K562 (cell line): ENCODE measurements around the gene NAA80. TPM values are rescaled to one million over a fixed set of nuclear protein-coding genes. Genes with fewer than 3 reads are reported as not detected.
A peak's percentile ranks its signal among the peaks of the same experiment; 100 is the strongest.

Experiments used
- ATAC-seq: fragments of 200-7000 bp; cut with Tn5 transposase; 3 replicates; pipeline ENCODE4 v1.9.1; 2020; ENCODE audit warnings: moderate library complexity
- BruUV-seq: library from RNA; stranded (reverse); fragments of 400-500 nt; replicated peaks from 2 replicates; lab custom pipeline; 2021; lab: Mats Ljungman, UMichigan
- CTCF ChIA-PET: fragments of 300-600 bp; formaldehyde crosslinking; extraction: SDS; loops from one replicate; lab custom pipeline; 2021; ENCODE audit warnings: low intra/inter-chr PET ratio; lab: Yijun Ruan, JAX
- POLR2A ChIA-PET: fragments of 300-600, 350-650 bp; sonication (Branson Sonifier 250); formaldehyde crosslinking; extraction: SDS; loops from one replicate; lab custom pipeline; 2021; ENCODE audit warnings: antibody characterized with exemption, inconsistent platforms; lab: Yijun Ruan, JAX
- DNase-seq, 4 experiments: peaks; one replicate each; pipeline versions ENCODE4 v3.0.0 to v3.0.0-alpha.2; 2011 to 2018; ENCODE audit warnings: low spot score in 3 of 4, mixed read lengths in 3 of 4; ENCODE audit errors: extremely low read depth in 1 of 4
- FAIRE-seq: peaks from 2 replicates; lab custom pipeline; 2011; peaks lifted over from hg19 to GRCh38; lab: Jason Lieb, UNC
- H2AFZ ChIP-seq: 2 replicates; pipeline ENCODE4 v1.6.0; 2011; ENCODE audit warnings: low read depth, low read length, control low read depth, inconsistent platforms
- H3K27ac ChIP-seq: fragments of 200-600 bp; 3 replicates; pipeline ENCODE4 v1.8.0; 2011; ENCODE audit warnings: low read depth, mild to moderate bottlenecking, control low read depth, inconsistent platforms, low read length, moderate library complexity, mixed read lengths; ENCODE audit errors: extremely low read depth
- H3K27me3 ChIP-seq, 2 experiments: fragments of 300-600 bp in 1 of 2; 2 replicates in 1 of 2; 3 replicates in 1 of 2; pipeline versions ENCODE4 v1.6.0 to v1.8.0; 2011; ENCODE audit warnings: inconsistent platforms in 2 of 2, low read length in 2 of 2, mild to moderate bottlenecking in 1 of 2, mixed read lengths in 1 of 2, moderate library complexity in 1 of 2; ENCODE audit not compliant: control insufficient read depth in 2 of 2, insufficient read depth in 2 of 2
- H3K36me3 ChIP-seq: fragments of 300-600 bp; 3 replicates; pipeline ENCODE4 v1.8.0; 2011; ENCODE audit warnings: mild to moderate bottlenecking, low read length, inconsistent platforms; ENCODE audit not compliant: control insufficient read depth, insufficient read depth
- H3K4me1 ChIP-seq, 2 experiments: fragments of 200-600 bp in 1 of 2; replicated peaks in 1 of 2; 2 replicates in 1 of 2; 3 replicates in 1 of 2; pipeline versions ENCODE4 v1.5.1 to v1.8.0; 2011; ENCODE audit warnings: inconsistent platforms in 2 of 2, low read length in 2 of 2, mild to moderate bottlenecking in 1 of 2, mixed read lengths in 1 of 2, moderate library complexity in 1 of 2; ENCODE audit not compliant: control insufficient read depth in 2 of 2, insufficient read depth in 2 of 2
- H3K4me2 ChIP-seq: 2 replicates; pipeline ENCODE4 v1.6.1; 2011; ENCODE audit warnings: low read length, control low read depth, inconsistent platforms, mixed read lengths; ENCODE audit not compliant: insufficient read depth
- H3K4me3 ChIP-seq: fragments of 200-600 bp; sonication (generic), shearing (Covaris generic); 2 replicates; pipeline ENCODE4 v1.5.1; 2016; ENCODE audit warnings: control low read depth, inconsistent platforms
- H3K79me2 ChIP-seq: fragments of 200-600 bp; 3 replicates; pipeline ENCODE4 v1.8.0; 2011; ENCODE audit warnings: low read length, inconsistent platforms; ENCODE audit not compliant: control insufficient read depth, insufficient read depth
- H3K9ac ChIP-seq, 2 experiments: 2 replicates each; pipeline versions ENCODE4 v1.6.0 to v1.6.1; 2011; ENCODE audit warnings: low read depth in 2 of 2, low read length in 2 of 2, control low read depth in 1 of 2, inconsistent platforms in 1 of 2, mild to moderate bottlenecking in 1 of 2, mixed read lengths in 1 of 2; ENCODE audit not compliant: insufficient read depth in 1 of 2
- H3K9me1 ChIP-seq: one replicate; pipeline ENCODE4 v1.6.0; 2011; ENCODE audit warnings: inconsistent platforms, mild to moderate bottlenecking, low read length, moderate library complexity; ENCODE audit not compliant: control insufficient read depth, insufficient read depth
- H3K9me3 ChIP-seq: replicated peaks from 2 replicates; pipeline ENCODE4 v1.5.1; 2011; ENCODE audit warnings: low read depth, low read length, inconsistent platforms; ENCODE audit not compliant: control insufficient read depth, insufficient read depth
- H4K20me1 ChIP-seq: replicated peaks from 2 replicates; pipeline ENCODE4 v1.6.1; 2011; ENCODE audit warnings: low read length, inconsistent platforms, mixed read lengths; ENCODE audit not compliant: control insufficient read depth, insufficient read depth
- MTA2 ChIP-seq: fragments of 450-650 bp; IDR thresholded peaks from 2 replicates; pipeline ENCODE4 v1.6.1; 2016; ENCODE audit warnings: low read depth
- NFIX ChIP-seq: fragments of 250-450 bp; sonication (Bioruptor Pico); IDR thresholded peaks from 2 replicates; pipeline ENCODE4 v1.4.0; 2020; ENCODE audit warnings: low read depth, mild to moderate bottlenecking, moderate library complexity
- POLR2AphosphoS5 ChIP-seq: IDR thresholded peaks from 2 replicates; pipeline ENCODE4 v1.6.1; 2011; ENCODE audit warnings: mild to moderate bottlenecking, low read depth, low read length, moderate library complexity; ENCODE audit not compliant: control insufficient read depth, insufficient read depth
- POLR2G ChIP-seq: fragments of 200-400 bp; formaldehyde crosslinking; IDR thresholded peaks from 2 replicates; pipeline ENCODE4 v1.6.1; 2017; ENCODE audit warnings: low read depth, mild to moderate bottlenecking, antibody characterized with exemption, low read length, moderate library complexity
- RBBP5 ChIP-seq: fragments of 200-600 bp; sonication (generic); IDR thresholded peaks from 2 replicates; pipeline ENCODE4 v1.6.1; 2012; ENCODE audit warnings: borderline replicate concordance, mild to moderate bottlenecking, low read length, control low read depth, inconsistent platforms; ENCODE audit not compliant: insufficient read depth, poor library complexity, severe bottlenecking
- WGBS: fragments of 100-300 bp; shearing (Covaris generic); methylation state at CpG from one replicate; pipeline ENCODE4 v1.1.6; 2016; ENCODE audit warnings: low coverage, mixed read lengths; ENCODE audit not compliant: insufficient coverage; ENCODE audit errors: missing lambda C conversion rate; 5-methylcytosine and 5-hydroxymethylcytosine counted together
- in situ Hi-C: fragments of 300-500 bp; cut with MboI; formaldehyde crosslinking; loops from 4 replicates; pipeline ENCODE4 v1.15.0; 2018; ENCODE audit warnings: inconsistent platforms, mixed read lengths
- intact Hi-C: fragments of 100-400 bp; cut with micrococcal nuclease; formaldehyde crosslinking; loops from 2 replicates; pipeline ENCODE4 v1.14.2; 2022
- polyA plus RNA-seq, 8 experiments: library from polyadenylated mRNA; depleted of rRNA in 4 of 8; stranded (reverse) in 5 of 8; unstranded in 3 of 8; fragments of >200 nt; fragmentation: Nextera tagmentation in 2 of 8; fragmentation: Illumina TruSeq in 1 of 8; extraction: Ambion mirVana in 2 of 8; extraction: Trizol in 1 of 8; gene quantifications; 2 replicates each; pipeline versions ENCODE4 v1.2.1 to v1.2.3, GENCODE V29; 2011 to 2014; ENCODE audit warnings: inconsistent platforms in 1 of 8, missing spikeins in 1 of 8
- total RNA-seq, 7 experiments: library from RNA; depleted of rRNA in 6 of 7; stranded (reverse); fragments of >200 nt in 6 of 7; fragmentation: Illumina TruSeq in 2 of 7; extraction: Trizol in 2 of 7; gene quantifications; 2 replicates each; pipeline versions ENCODE4 v1.2.1 to v1.2.3, GENCODE V29; 2011 to 2021; ENCODE audit warnings: low replicate concordance in 1 of 7

The NAA80 gene
- total and polyA plus RNA-seq, 9 of the 15 experiments (the other 6 are each of a cell fraction or from before 2014, with no cell fraction given) = 0.82 to 24.0 (median 8.6) TPM

GRCh38 chr3:50288387-50289007, 10.7 kb downstream of the NAA80 start:
- ChIA-PET CTCF (no interaction called here), POLR2A (interaction anchor here (0.6 to 1.7 kb wide), 3 partner anchors 10 to 73 kb away, joined by 3 to 8 read pairs (median 4); partner anchors contain the start of genes HYAL3 and NAA80)
- Histone ChIP-seq H3K4me3 (no peak overlapping the region), H3K4me2 (no peak overlapping the region), H3K27ac (no peak overlapping the region), H3K4me1 (peaks cover 8 to 53% of the 10 kb centered on the region in 2 experiments; a peak in 3 of 5 replicates), H4K20me1 (no peaks in the 10 kb centered on the region), H3K9ac (no peak overlapping the region; a peak in 1 of 4 replicates), H3K27me3 (no peaks in the 10 kb centered on the region), H2AFZ (no peak overlapping the region), H3K9me1 (no peaks in the 10 kb centered on the region), H3K36me3 (peaks cover 49% of the 10 kb centered on the region; the same call in 2 of the 3 replicates), H3K79me2 (peaks cover 30% of the 10 kb centered on the region), H3K9me3 (no peaks in the 10 kb centered on the region)
- ATAC-seq (no peak), DNase-seq (no peak), FAIRE-seq (no peak)
- TF ChIP-seq RBBP5 (no peak), POLR2G (peak; percentile 19; the same call in 1 of the 2 replicates)
- BruUV-seq = no TSS peak
- intact Hi-C loops (no loop called here), in situ Hi-C loops (no loop called here)
- 98% methylated on average over 13 of the region's 23 CpGs for WGBS

DNA sequence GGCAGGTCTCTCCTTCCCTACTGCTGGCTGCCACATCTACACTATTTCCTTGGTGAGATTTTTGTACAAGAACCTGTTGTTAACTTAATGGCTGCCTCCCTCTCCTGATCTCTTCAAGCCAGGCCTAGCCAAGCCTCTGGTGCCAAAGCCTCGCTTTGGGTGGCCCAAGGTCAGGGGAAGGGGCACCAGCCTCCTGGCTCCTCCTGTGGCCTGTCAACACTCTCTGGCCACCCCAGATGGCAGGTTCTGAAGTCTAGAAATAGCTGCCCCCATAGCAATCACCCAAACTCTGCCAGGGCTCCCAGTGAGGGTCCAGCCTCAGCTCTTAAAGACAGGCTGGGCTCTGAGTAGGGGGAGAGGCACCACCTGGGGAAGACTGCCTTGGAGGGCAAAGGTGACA, 11.9 kb downstream of the NAA80 start:
- H3K4me2 ChIP-seq = no peak overlapping the region
- H3K79me2 ChIP-seq = peaks cover 28% of the 10 kb centered on the region
- 83% methylated on average over 1 of the region's 1 CpG for WGBS
- H3K9me3 ChIP-seq = no peaks in the 10 kb centered on the region
- ATAC-seq = no peak
- FAIRE-seq = no peak
- no peaks in the 10 kb centered on the region for H3K27me3 ChIP-seq
- no peak overlapping the region for H3K27ac ChIP-seq
- ChIA-PET POLR2A (interaction anchor here (0.6 to 1.7 kb wide), 2 partner anchors 10 to 12 kb away, joined by 4 to 8 read pairs; partner anchors contain the start of genes HYAL3 and NAA80), CTCF (no interaction called here)
- in situ Hi-C loops = no loop called here
- peaks cover 0 to 40% of the 10 kb centered on the region in 2 experiments; a peak in 3 of 5 replicates for H3K4me1 ChIP-seq
- peaks cover 49% of the 10 kb centered on the region; the same call in 2 of the 3 replicates for H3K36me3 ChIP-seq
- H2AFZ ChIP-seq = no peak overlapping the region
- H4K20me1 ChIP-seq = no peaks in the 10 kb centered on the region
- no peaks in the 10 kb centered on the region for H3K9me1 ChIP-seq
- H3K4me3 ChIP-seq = no peak overlapping the region
- no peak overlapping the region for H3K9ac ChIP-seq
- no peak for DNase-seq
- intact Hi-C loops = no loop called here
- no TSS peak for BruUV-seq
- no peak for TF ChIP-seq NFIX (CRISPR knock-in tag)
- 0 out of 2 replicates have a peak, but pooled peaks have one; percentile 9 for TF ChIP-seq POLR2AphosphoS5
- no peak for TF ChIP-seq MTA2
